ENCODE data around the gene ARHGAP12.
"Not testable (repeated sequence)": the region's sequence is repeated elsewhere in the genome, so short reads cannot be mapped to it uniquely, and the experiment has no call there.

ARHGAP12 gene

GRCh38 chr10:31926765-31927564, 1.7 kb downstream of the ARHGAP12 start:
- no peak for DNase-seq (ENCODE audit: extremely low read depth in 1 of 2, low read depth in 1 of 2)

GRCh38 chr10:31926160-31926559, 2.5 kb downstream of the ARHGAP12 start:
- DNase-seq (ENCODE audit: extremely low read depth in 1 of 2, low read depth in 1 of 2): no peak

- no peak for DNase-seq (ENCODE audit: extremely low read depth in 1 of 2, low read depth in 1 of 2)
Measured at GRCh38 chr10:31924833-31925232, 3.8 kb downstream of the ARHGAP12 start.

- DNase-seq (ENCODE audit: extremely low read depth in 1 of 2, low read depth in 1 of 2): no peak
Measured at GRCh38 chr10:31923389-31923788, 5.2 kb downstream of the ARHGAP12 start.

- DNase-seq (ENCODE audit: extremely low read depth in 1 of 2, low read depth in 1 of 2): no peak
Measured at GRCh38 chr10:31921031-31921430, 7.6 kb downstream of the ARHGAP12 start.

- DNase-seq (ENCODE audit: extremely low read depth in 1 of 2, low read depth in 1 of 2): no peak
Measured at GRCh38 chr10:31920538-31920937, 8.1 kb downstream of the ARHGAP12 start.

- DNase-seq (ENCODE audit: extremely low read depth in 1 of 2, low read depth in 1 of 2): no peak
Measured at GRCh38 chr10:31918671-31919409, 9.8 kb downstream of the ARHGAP12 start.

GRCh38 chr10:31914370-31914769, 14.3 kb downstream of the ARHGAP12 start:
- no peak for DNase-seq (ENCODE audit: extremely low read depth in 1 of 2, low read depth in 1 of 2)

GRCh38 chr10:31912898-31913850, 15.5 kb downstream of the ARHGAP12 start:
- no peak for DNase-seq (ENCODE audit: extremely low read depth in 1 of 2, low read depth in 1 of 2)

GRCh38 chr10:31912289-31912688, 16.3 kb downstream of the ARHGAP12 start:
- no peak for DNase-seq (ENCODE audit: extremely low read depth in 1 of 2, low read depth in 1 of 2)

- no peak for DNase-seq (ENCODE audit: extremely low read depth in 1 of 2, low read depth in 1 of 2)
Measured at GRCh38 chr10:31910016-31910415, 18.6 kb downstream of the ARHGAP12 start.

- DNase-seq (ENCODE audit: extremely low read depth in 1 of 2, low read depth in 1 of 2): no peak
Measured at GRCh38 chr10:31908157-31908556, 20.5 kb downstream of the ARHGAP12 start.

GRCh38 chr10:31906039-31906438, 22.6 kb downstream of the ARHGAP12 start:
- no peak for DNase-seq (ENCODE audit: extremely low read depth in 1 of 2, low read depth in 1 of 2)

GRCh38 chr10:31905586-31905985, 23.0 kb downstream of the ARHGAP12 start:
- DNase-seq (ENCODE audit: extremely low read depth in 1 of 2, low read depth in 1 of 2): no peak

- DNase-seq (ENCODE audit: extremely low read depth in 1 of 2, low read depth in 1 of 2): no peak
Measured at GRCh38 chr10:31902625-31903024, 26.0 kb downstream of the ARHGAP12 start.

- no peak for DNase-seq (ENCODE audit: extremely low read depth in 1 of 2, low read depth in 1 of 2)
Measured at GRCh38 chr10:31897506-31897905, 31.1 kb downstream of the ARHGAP12 start.

GRCh38 chr10:31896968-31897384, 31.7 kb downstream of the ARHGAP12 start:
- no peak for DNase-seq (ENCODE audit: extremely low read depth in 1 of 2, low read depth in 1 of 2)

GRCh38 chr10:31895722-31896121, 32.9 kb downstream of the ARHGAP12 start:
- DNase-seq (ENCODE audit: extremely low read depth in 1 of 2, low read depth in 1 of 2): not testable (repeated sequence)

GRCh38 chr10:31888442-31888841, 40.2 kb downstream of the ARHGAP12 start:
- DNase-seq (ENCODE audit: extremely low read depth in 1 of 2, low read depth in 1 of 2): no peak

GRCh38 chr10:31887850-31888249, 40.8 kb downstream of the ARHGAP12 start:
- no peak for DNase-seq (ENCODE audit: extremely low read depth in 1 of 2, low read depth in 1 of 2)

GRCh38 chr10:31886885-31887284, 41.7 kb downstream of the ARHGAP12 start:
- no peak for DNase-seq (ENCODE audit: extremely low read depth in 1 of 2, low read depth in 1 of 2)

All from activated CD8-positive, alpha-beta memory T cell treated with anti-CD3 and anti-CD28 coated beads for 1 hour (primary cell).